Keratinocyte (primary cell): ENCODE data around the gene ZFPL1.

Source experiments
- EZH2 ChIP-seq: IDR thresholded peaks from one replicate; pipeline ENCODE4 v1.6.1; 2012; ENCODE audit warnings: inconsistent platforms, mild to moderate bottlenecking, low read length, moderate library complexity
- TF ChIP-seq, protein P1 (sequence below), 3 experiments: IDR thresholded peaks in 1 of 3; conservative IDR thresholded peaks in 1 of 3; optimal IDR thresholded peaks in 1 of 3; 2 replicates in 2 of 3; 3 replicates in 1 of 3; pipeline versions ENCODE3 to v1.5.1; 2011; ENCODE audit warnings: low read length in 3 of 3, mild to moderate bottlenecking in 3 of 3, moderate library complexity in 2 of 3, control low read depth in 1 of 3, inconsistent platforms in 1 of 3; ENCODE audit not compliant: insufficient read depth in 2 of 3; ENCODE audit errors: extremely low read depth in 1 of 3

DNA sequence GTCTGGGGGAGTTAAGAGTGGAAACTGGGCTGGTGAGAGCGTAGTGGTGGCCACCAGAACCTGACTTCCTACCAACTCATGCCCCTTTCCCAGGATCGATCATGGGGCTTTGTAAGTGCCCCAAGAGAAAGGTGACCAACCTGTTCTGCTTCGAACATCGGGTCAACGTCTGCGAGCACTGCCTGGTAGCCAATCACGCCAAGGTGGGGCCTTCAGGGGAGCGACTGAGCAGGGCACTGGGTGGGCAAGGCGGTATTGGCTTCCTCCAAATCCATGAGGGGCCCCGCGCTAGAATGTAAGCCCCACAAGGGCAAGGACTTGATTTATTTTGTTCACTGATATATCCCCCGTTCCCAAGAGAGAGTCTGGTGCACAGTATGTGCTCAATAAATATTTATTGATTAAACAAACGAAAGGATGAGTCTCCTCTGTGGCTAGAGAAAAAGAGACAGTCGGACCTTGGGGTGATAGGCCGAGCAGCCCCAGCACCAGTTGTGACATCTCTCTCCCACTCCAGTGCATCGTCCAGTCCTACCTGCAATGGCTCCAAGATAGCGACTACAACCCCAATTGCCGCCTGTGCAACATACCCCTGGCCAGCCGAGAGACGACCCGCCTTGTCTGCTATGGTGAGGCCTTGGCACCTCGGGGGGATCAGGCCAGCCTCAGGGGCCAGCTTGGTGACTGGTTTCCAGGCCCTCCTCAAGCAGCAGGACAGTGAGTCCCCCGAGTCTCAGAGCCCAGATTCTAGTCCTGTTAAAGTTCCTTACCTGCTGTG is 765 bp downstream of the ZFPL1 start:
- TF ChIP-seq, protein P1, sequence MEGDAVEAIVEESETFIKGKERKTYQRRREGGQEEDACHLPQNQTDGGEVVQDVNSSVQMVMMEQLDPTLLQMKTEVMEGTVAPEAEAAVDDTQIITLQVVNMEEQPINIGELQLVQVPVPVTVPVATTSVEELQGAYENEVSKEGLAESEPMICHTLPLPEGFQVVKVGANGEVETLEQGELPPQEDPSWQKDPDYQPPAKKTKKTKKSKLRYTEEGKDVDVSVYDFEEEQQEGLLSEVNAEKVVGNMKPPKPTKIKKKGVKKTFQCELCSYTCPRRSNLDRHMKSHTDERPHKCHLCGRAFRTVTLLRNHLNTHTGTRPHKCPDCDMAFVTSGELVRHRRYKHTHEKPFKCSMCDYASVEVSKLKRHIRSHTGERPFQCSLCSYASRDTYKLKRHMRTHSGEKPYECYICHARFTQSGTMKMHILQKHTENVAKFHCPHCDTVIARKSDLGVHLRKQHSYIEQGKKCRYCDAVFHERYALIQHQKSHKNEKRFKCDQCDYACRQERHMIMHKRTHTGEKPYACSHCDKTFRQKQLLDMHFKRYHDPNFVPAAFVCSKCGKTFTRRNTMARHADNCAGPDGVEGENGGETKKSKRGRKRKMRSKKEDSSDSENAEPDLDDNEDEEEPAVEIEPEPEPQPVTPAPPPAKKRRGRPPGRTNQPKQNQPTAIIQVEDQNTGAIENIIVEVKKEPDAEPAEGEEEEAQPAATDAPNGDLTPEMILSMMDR (optimal IDR thresholded peaks at IDR 0.05 in 1 of 3, IDR thresholded peaks at IDR 0.05 in 1 of 3, conservative IDR thresholded peaks at IDR 0.05 in 1 of 3; ENCODE audit: extremely low read depth in 1 of 3, insufficient read depth in 2 of 3, low read length in 3 of 3), result no peak
- no peak for TF ChIP-seq EZH2
